GM19035 (cell line): ENCODE results near the gene PALM3.

Source experiments
- ATAC-seq: cut with Tn5 transposase; IDR thresholded peaks from one replicate; pipeline ENCODE4 v1.9.1; 2021; ENCODE audit not compliant: unreplicated experiment

PALM3 gene

GRCh38 chr19:14089662-14090508 lies 28.0 kb upstream of the PALM3 start:
- no peak for ATAC-seq

GRCh38 chr19:14089412-14089661 lies 27.5 kb upstream of the PALM3 start:
- no peak for ATAC-seq

- no peak for ATAC-seq
These were observed 26.9 kb upstream of the PALM3 start for GRCh38 chr19:14088634-14089411.

GRCh38 chr19:14086098-14086497 lies 24.2 kb upstream of the PALM3 start:
- ATAC-seq, result no peak

GRCh38 chr19:14085309-14085995 lies 23.6 kb upstream of the PALM3 start, which contains the start of gene C19orf67:
TSS of gene C19orf67 (minus strand) at chr19:14085783. CDS start at chr19:14085627, 156 bp downstream.
- ATAC-seq, result no peak

- no peak for ATAC-seq
These were observed 20.7 kb upstream of the PALM3 start for GRCh38 chr19:14082675-14082960.

- ATAC-seq, result peak; percentile 4
These were observed 20.2 kb upstream of the PALM3 start for GRCh38 chr19:14081797-14082674.

GRCh38 chr19:14080887-14081796 lies 19.3 kb upstream of the PALM3 start:
- ATAC-seq, result peak; percentile 93

GRCh38 chr19:14078411-14078810 lies 16.5 kb upstream of the PALM3 start:
- ATAC-seq, result no peak

GRCh38 chr19:14073925-14074838 lies 12.3 kb upstream of the PALM3 start:
- no peak for ATAC-seq

GRCh38 chr19:14073261-14073924 lies 11.5 kb upstream of the PALM3 start:
- ATAC-seq, result peak; percentile 55

GRCh38 chr19:14072535-14073260 lies 10.8 kb upstream of the PALM3 start, which contains the start of gene MISP3:
TSS of gene MISP3 (plus strand) at chr19:14072786. CDS start at chr19:14073310, 524 bp downstream.
- ATAC-seq, result peak; percentile 3

- ATAC-seq, result no peak
These were observed 8.6 kb upstream of the PALM3 start for GRCh38 chr19:14070268-14071050.

GRCh38 chr19:14066134-14066533 lies 4.3 kb upstream of the PALM3 start:
- no peak for ATAC-seq

GRCh38 chr19:14063105-14063504 lies 1.2 kb upstream of the PALM3 start:
- ATAC-seq, result no peak

GRCh38 chr19:14062558-14062855 lies 631 bp upstream of the PALM3 start:
- ATAC-seq, result no peak
